ENCODE data around the gene LIMS2.

LIMS2 gene

GRCh38 chr2:127700527-127701192, 25.3 kb upstream of the LIMS2 start:
- no peak for DNase-seq

DNA sequence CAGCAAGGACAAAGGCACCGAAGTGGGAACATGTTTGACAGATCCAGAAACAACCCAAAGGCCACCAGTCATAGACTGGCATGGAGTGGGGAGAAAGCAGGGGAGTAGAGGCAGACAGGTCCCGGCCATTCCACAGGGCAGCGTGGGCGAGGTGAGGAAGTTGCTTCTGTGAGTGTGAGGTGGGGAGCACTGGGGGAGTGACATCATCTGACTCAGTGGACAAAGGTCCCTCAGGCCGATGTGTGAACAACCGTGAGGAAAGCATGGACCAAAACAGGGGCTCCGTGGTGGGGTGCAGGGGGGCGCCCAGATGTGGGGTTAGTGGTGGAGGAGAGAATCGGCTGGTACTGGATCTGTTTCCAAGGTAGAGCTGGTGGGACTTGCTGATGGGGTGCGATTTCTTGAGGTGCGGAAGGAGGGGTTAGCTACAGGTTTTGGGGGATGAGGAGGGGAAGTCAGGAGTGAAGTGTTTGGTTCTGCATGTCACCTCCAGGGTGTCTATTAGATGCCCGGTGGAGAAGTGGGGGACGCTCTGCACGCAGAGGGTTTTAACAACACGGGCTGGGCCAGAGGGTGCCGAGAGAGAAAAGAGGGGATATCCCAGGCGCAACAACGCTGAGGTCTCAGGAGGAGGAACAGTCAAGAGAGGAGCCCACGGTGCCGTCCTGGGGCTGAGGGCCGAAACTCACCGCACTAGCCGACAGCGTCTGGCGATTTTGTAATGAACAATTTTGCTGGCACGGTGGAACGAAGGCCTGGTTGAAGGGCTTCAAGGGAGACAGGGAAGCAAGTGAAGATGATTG, 23.4 kb upstream of the LIMS2 start:
- DNase-seq, result no peak

DNA sequence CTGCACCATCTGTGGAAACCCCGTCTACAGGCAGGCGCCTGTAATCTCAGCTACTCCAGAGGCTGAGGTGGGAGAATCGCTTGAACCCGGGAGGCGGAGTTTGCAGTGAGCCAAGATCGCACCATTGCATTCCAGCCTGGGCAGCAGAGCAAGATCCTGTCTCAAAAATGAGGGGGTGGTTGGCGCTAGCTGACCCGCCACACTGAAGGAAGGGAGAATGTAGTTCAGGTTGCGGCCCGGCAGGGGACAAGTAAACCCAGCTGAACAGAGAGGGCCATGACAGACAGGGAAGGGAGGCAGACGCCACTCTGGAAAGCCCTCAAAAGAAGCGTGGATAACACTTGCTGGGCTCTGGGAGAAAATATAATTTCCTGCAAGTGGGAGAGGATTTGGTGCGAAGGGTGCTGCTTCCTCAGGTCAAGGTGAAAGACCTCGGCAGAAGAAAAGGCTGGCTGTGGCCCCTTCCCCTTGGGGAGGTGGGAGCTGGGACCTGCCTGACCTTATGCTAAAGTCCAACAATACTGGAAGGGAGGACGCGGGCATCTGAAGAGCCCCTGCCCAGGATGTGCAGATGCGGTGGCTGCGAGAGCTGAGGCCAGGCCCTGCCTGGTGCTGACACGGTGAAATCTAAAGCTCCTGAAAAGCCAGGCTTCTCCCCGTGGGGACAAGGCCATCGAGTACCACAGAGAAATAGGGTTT, 22.3 kb upstream of the LIMS2 start:
- DNase-seq, result no peak

DNA sequence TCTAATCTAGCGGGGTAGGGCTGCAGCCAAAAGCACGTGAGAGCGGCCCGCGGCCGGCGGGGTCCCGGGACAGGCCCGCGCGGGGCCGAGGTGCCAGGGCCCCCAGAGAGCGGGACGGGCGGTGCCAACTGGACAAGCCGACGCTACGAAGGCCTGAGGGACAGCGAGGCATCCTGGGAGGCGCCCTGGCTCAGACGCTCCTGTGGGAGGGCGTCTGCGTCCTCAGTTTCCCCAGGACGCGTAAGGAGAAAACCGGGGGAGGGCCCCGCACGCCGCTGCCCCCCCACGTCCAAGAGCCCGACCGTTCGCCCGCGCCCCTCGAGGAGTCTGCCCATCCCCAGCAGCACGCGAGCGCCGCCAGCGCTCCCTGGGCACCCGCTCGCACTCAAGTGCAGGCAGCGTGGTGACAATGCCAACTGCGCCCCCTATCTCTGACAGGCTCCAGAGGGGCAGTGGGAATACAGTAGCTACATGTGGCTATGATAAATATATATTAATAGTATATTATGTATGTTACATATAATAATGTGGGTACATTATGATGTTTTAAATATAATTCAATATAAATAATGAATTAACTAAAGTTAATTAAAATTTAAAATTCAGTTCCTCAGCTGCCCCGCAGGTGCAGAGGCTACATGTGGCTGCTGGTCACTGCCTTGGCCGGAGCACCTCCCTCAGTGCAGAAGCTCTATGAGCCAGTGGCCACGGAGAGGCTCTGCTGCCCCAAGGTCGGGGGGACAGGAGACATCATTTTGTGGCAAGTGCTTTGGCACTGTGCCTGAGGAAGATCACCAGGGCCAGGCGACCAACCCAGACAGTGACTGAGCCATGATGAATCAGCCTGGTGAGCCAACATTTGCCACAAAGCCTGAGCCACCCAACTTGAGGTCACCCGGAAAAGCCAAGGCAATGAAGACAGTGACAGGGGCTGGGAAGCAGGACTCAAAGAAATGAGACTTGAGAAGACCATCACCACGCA, 20.5 kb upstream of the LIMS2 start:
- no peak for DNase-seq

- DNase-seq, result no peak
Measured at GRCh38 chr2:127694986-127695385, 19.7 kb upstream of the LIMS2 start.

- DNase-seq, result no peak
Measured at GRCh38 chr2:127690696-127691095, 15.4 kb upstream of the LIMS2 start.

GRCh38 chr2:127688405-127688804, 13.1 kb upstream of the LIMS2 start:
- no peak for DNase-seq

DNA sequence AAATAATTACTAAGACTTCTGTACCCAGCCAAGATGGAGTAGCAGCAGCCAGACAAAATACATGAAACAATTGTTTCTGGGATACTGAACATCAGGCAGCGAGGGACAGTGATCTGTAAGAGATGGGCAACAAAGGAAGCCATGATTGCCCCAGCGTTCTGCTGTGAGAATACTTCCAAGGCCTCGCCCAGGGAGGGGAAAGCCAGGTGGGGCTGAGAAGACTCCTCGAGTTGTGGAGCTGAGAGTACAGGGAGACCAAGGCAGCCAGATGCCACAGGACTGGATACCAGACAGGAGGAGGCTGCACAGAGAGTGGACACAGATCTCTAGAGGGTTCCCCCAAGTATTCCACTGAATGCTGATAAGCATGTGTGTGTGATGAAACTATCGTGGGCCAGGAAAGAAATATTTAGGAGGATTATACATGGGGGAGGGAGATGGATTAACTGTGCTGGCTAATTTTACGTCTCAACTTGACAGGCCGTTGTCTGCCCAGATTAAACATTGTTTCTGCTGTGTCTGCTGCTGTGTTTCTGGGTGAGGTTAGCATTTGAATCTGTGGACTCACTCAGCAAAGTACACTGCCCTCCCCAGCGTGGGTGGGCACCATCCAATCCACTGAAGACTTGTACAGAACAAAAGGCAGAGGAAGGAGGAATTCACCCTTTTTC, 10.2 kb upstream of the LIMS2 start:
- DNase-seq, result no peak

DNA sequence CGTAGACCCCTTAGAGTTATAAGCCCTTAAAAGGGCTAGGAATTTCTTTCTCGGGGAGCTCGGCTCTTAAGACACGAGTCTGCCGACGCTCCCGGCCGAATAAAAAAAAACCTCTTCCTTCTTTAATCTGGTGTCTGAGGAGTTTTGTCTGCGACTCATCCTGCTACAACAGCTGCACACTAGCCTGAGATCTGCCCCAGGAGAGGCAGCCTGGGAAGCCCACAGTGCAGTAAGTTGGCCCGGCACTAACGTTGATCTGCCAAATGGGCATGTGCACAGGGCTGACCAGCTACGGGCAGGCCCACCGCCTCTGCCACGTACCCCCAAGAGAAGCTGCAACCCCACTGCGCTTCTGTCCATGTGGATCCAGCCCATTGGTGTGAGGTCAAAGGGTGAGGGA, 8.4 kb upstream of the LIMS2 start:
- DNase-seq, result no peak

DNA sequence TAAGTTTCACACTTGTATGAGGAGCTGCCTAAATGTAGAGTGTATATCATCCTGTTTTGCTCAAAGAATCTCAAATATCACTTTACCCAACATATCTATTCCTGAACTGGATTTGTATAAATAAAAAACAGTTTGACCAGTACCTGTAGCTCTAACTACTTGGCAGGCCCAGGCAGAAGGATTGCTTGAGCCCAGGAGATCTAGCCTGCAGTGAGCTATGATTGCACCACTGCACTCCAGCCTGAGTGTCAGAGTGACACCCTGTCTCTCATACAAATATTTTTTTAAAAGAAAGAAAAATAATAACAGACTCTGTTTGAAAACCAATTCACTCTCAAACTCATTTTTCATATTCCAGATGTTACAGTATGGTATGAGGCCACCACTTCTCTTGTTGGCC, 7.7 kb upstream of the LIMS2 start:
- no peak for DNase-seq

DNA sequence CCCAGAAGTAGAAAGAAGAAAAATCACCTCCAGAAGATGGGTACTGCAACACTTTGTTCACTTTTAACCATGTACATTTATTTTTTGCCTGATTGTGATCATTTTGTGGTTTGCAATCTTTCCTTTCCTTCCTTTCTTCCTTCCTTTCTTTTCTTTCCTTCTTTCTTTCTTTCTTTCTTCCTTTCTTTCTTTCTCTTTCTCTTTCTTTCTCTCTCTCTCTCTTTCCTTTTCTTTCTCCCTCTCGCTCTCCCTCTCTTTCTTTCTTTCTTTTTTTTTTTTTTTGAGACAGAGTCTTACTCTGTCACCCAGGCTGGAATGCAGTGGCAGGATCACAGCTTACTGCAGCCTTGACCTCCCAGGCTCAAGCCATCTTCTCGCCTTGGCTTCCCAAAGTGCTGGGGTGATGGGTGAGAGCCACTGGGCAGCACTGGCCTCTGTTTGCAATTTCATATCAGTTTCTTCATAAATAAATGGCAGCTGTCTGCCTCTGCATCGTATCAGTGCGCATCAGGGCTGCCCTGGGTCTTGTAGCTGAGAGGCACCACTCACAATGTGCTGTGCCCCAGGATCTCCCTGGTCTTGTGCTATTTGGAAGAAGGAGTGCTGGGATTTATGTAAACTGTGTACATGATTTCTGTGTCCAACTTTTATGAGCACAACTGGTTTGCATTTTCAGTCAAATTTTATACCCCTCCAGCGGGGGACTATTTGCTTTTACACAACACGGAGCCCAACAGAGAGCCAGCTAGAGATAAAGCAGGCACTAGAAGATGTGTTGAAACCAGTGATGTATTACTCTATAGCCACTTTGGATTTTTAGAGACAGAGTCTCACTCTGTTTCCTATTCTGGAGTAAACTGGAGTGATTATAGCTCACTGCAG, 6.9 kb upstream of the LIMS2 start:
- no peak for DNase-seq

GRCh38 chr2:127681288-127681804, 6.0 kb upstream of the LIMS2 start:
- no peak for DNase-seq

- DNase-seq, result no peak
Measured at GRCh38 chr2:127680706-127681287, 5.5 kb upstream of the LIMS2 start.

DNA sequence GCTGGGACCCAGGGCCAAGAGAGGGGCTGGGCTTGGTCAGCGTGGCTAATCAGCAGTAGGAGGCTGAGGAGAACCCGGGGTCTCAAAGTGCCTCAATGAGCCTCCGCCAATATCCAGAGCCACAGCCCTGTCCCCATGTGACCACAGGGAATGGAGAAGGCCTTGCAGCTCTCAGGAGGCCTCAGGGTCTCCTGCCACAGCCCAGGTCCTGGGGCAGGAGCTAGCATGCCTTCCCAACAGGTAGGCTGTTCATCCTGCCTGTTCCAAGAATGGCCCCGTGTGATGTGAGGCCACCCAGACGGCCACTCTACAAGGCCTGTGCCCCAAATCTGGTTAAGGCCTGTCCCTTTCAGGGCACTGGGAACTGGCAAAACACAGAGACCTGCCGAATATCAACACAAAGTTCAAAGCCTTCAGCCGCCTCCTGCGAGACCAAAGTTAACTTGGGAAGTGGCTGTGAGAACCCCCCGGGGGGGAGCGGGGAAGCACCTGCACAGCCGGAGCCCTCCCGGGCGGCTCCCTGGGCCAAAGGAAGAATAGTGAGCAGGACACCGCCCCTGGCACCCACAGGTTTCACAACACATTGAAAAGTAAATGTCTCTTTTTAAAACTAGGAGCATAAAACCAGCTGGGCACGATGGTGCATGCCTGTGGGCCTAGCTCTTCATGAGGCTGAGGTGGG, 4.5 kb upstream of the LIMS2 start:
- no peak for DNase-seq

GRCh38 chr2:127678991-127679390, 3.7 kb upstream of the LIMS2 start:
- no peak for DNase-seq

DNA sequence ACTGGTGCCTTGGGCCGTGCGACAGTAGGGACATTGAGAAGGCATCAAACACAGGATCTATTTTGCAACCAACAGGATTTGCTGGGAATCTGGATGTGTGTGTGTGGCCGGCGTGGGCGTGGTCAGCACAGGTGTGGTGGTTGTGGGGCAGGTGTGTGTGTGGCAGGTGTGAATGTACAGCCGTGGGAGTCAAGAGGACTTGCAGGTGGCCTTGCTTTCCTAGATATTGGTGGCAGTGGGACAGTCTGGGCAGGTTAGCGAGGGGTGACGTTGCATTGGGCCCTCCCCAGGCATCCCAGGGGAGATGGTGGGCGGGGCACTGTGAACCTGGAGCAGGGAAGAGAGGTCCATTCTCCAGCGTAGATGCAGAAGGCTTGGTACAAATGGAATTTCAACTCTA, 3.2 kb upstream of the LIMS2 start:
- DNase-seq, result no peak

GRCh38 chr2:127676906-127677305, 1.6 kb upstream of the LIMS2 start:
- no peak for DNase-seq

- no peak for DNase-seq
Measured at GRCh38 chr2:127674241-127675209, 805 bp downstream of the LIMS2 start.

Data from NCI-H1417 treated with DMSO at 0.1 percent for 48 hours (cell line).